ENCODE results near the gene ETDA.
"Not testable (repeated sequence)": the region's sequence is repeated elsewhere in the genome, so short reads cannot be mapped to it uniquely, and the experiment has no call there.

DNA sequence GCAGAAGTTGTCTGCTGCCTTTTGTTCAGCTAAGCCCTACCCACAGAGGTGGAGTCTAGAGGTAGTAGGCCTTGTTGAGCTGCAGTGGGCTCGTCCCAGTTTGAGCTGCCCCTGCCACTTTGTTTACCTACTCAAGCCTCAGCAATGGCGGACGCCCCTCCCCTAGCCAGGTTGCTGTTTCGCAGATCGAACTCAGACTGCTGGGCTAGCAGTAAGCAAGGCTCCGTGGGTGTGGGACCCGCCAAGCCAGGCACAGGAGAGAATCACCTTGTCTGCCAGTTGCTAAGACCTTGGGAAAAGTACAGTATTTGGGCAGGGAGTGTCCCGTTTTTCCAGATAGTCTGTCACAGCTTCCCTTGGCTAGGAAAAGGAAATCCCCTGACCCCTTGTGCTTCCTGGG is 11.5 kb downstream of the ETDA start:
- TF ChIP-seq, protein P1, sequence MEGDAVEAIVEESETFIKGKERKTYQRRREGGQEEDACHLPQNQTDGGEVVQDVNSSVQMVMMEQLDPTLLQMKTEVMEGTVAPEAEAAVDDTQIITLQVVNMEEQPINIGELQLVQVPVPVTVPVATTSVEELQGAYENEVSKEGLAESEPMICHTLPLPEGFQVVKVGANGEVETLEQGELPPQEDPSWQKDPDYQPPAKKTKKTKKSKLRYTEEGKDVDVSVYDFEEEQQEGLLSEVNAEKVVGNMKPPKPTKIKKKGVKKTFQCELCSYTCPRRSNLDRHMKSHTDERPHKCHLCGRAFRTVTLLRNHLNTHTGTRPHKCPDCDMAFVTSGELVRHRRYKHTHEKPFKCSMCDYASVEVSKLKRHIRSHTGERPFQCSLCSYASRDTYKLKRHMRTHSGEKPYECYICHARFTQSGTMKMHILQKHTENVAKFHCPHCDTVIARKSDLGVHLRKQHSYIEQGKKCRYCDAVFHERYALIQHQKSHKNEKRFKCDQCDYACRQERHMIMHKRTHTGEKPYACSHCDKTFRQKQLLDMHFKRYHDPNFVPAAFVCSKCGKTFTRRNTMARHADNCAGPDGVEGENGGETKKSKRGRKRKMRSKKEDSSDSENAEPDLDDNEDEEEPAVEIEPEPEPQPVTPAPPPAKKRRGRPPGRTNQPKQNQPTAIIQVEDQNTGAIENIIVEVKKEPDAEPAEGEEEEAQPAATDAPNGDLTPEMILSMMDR (IDR thresholded peaks at IDR 0.05; ENCODE audit: poor library complexity), result not testable (repeated sequence)
- TF ChIP-seq EZH2 (IDR thresholded peaks at IDR 0.05; ENCODE audit: borderline replicate concordance); EZH2phosphoT487 (IDR thresholded peaks at IDR 0.05; ENCODE audit: low read depth, severe bottlenecking, unreplicated experiment): not testable (repeated sequence)

Measured in hepatocyte (in vitro differentiated cells).